GM12878 (cell line): Measurements from ENCODE around the gene PELI2. TPM values are rescaled to one million over a fixed set of nuclear protein-coding genes. Genes with fewer than 3 reads are reported as not detected.

Experiments used
- ATAC-seq: fragments of 200-7000 bp; cut with Tn5 transposase; 3 replicates; pipeline ENCODE4 v1.9.1; 2020; ENCODE audit warnings: mild to moderate bottlenecking, moderate library complexity
- BruUV-seq: library from RNA; stranded (reverse); fragments of 400-500 nt; replicated peaks from 2 replicates; lab custom pipeline; 2021; lab: Mats Ljungman, UMichigan
- CTCF ChIA-PET: fragments of 300-600 bp; sonication (Branson Sonifier 250); formaldehyde crosslinking; extraction: SDS; loops from one replicate; lab custom pipeline; 2021; ENCODE audit warnings: inconsistent platforms; lab: Yijun Ruan, JAX
- POLR2A ChIA-PET: fragments of 350-600 bp; formaldehyde crosslinking; extraction: SDS; loops from one replicate; lab custom pipeline; 2021; ENCODE audit warnings: inconsistent platforms; lab: Charles Lee
- RAD21 ChIA-PET: fragments of 300-600 bp; sonication (Branson Sonifier 250); formaldehyde crosslinking; loops from one replicate; lab custom pipeline; 2023; ENCODE audit warnings: antibody characterized with exemption; ENCODE audit not compliant: unreplicated experiment; lab: Charles Lee
- SMC1A ChIA-PET: fragments of 300-600 bp; sonication (Branson Sonifier 250); formaldehyde crosslinking; loops from one replicate; lab custom pipeline; 2023; ENCODE audit not compliant: unreplicated experiment, uncharacterized antibody; lab: Charles Lee
- DNase-seq: peaks from one replicate; pipeline ENCODE4 v3.0.0-alpha.2; 2011; ENCODE audit warnings: low read depth, low spot score
- FAIRE-seq: peaks from 3 replicates; lab custom pipeline; 2011; peaks lifted over from hg19 to GRCh38; lab: Jason Lieb, UNC
- H2AFZ ChIP-seq: 2 replicates; pipeline ENCODE4 v1.6.0; 2011; ENCODE audit warnings: low read depth, low read length, control low read depth; ENCODE audit not compliant: control insufficient read depth
- H3K27ac ChIP-seq: 2 replicates; pipeline ENCODE4 v1.5.1; 2011; ENCODE audit warnings: control low read depth; ENCODE audit not compliant: control insufficient read depth, insufficient read depth
- H3K27me3 ChIP-seq, 2 experiments: replicated peaks in 1 of 2; 2 replicates each; pipeline versions ENCODE4 v1.6.0 to v1.6.1; 2011; ENCODE audit warnings: low read length in 1 of 2; ENCODE audit not compliant: control insufficient read depth in 2 of 2, insufficient read depth in 2 of 2
- H3K36me3 ChIP-seq, 2 experiments: 2 replicates each; pipeline ENCODE4 v1.5.1; 2011; ENCODE audit warnings: low read length in 1 of 2; ENCODE audit not compliant: control insufficient read depth in 2 of 2, insufficient read depth in 2 of 2
- H3K4me1 ChIP-seq: 2 replicates; pipeline ENCODE4 v1.6.1; 2011; ENCODE audit warnings: mild to moderate bottlenecking, low read length, moderate library complexity, mixed read lengths; ENCODE audit not compliant: control insufficient read depth, insufficient read depth
- H3K4me2 ChIP-seq: 2 replicates; pipeline ENCODE4 v1.6.0; 2011; ENCODE audit warnings: control low read depth; ENCODE audit not compliant: control insufficient read depth, insufficient read depth
- H3K4me3 ChIP-seq: fragments of 200-600 bp; sonication (generic); 2 replicates; pipeline ENCODE4 v1.5.1; 2016
- H3K79me2 ChIP-seq: 2 replicates; pipeline ENCODE4 v1.6.0; 2011; ENCODE audit warnings: low read length; ENCODE audit not compliant: control insufficient read depth, insufficient read depth
- H3K9ac ChIP-seq: 2 replicates; pipeline ENCODE4 v1.8.0; 2011; ENCODE audit warnings: low read length, control low read depth, mixed read lengths; ENCODE audit not compliant: control insufficient read depth, insufficient read depth
- H3K9me3 ChIP-seq: replicated peaks from 3 replicates; pipeline ENCODE4 v1.5.1; 2011; ENCODE audit warnings: mild to moderate bottlenecking, low read length; ENCODE audit not compliant: control insufficient read depth, insufficient read depth
- H4K20me1 ChIP-seq: 2 replicates; pipeline ENCODE4 v1.6.0; 2011; ENCODE audit not compliant: control insufficient read depth, insufficient read depth
- BRCA1 ChIP-seq: IDR thresholded peaks from 2 replicates; pipeline ENCODE4 v1.6.1; 2011; ENCODE audit warnings: low read depth, low read length, improper control_type of control experiment
- CREB1 ChIP-seq: IDR thresholded peaks from 2 replicates; pipeline ENCODE4 v1.6.1; 2012; ENCODE audit warnings: low read depth, mild to moderate bottlenecking, inconsistent platforms
- FOS ChIP-seq: IDR thresholded peaks from 3 replicates; pipeline ENCODE4 v1.6.1; 2011; ENCODE audit warnings: borderline replicate concordance; ENCODE audit not compliant: insufficient read length; ENCODE audit errors: extremely low read depth
- KAT2A ChIP-seq: conservative IDR thresholded peaks from 2 replicates; pipeline ENCODE4 v1.6.1; 2011; ENCODE audit warnings: low read depth, low read length; ENCODE audit not compliant: control insufficient read depth
- MTA2 ChIP-seq: fragments of 450-650 bp; IDR thresholded peaks from 2 replicates; pipeline ENCODE4 v1.6.1; 2016; ENCODE audit warnings: low read depth, mild to moderate bottlenecking, moderate library complexity
- NR2C1 ChIP-seq: fragments of 450-650 bp; IDR thresholded peaks from 2 replicates; pipeline ENCODE4 v1.6.1; 2017; ENCODE audit warnings: antibody characterized with exemption, mild to moderate bottlenecking, moderate library complexity
- SPI1 ChIP-seq: IDR thresholded peaks from 2 replicates; pipeline ENCODE4 v1.6.1; 2011; ENCODE audit warnings: low read depth, mild to moderate bottlenecking, low read length, moderate library complexity, borderline replicate concordance; ENCODE audit not compliant: insufficient read depth
- SREBF2 ChIP-seq: IDR thresholded peaks from 2 replicates; pipeline ENCODE4 v1.6.1; 2012; ENCODE audit warnings: mild to moderate bottlenecking, low read length
- SRF ChIP-seq, 2 experiments: IDR thresholded peaks; 2 replicates each; pipeline ENCODE4 v1.6.1; 2011; ENCODE audit warnings: low read depth in 2 of 2, low read length in 2 of 2, mild to moderate bottlenecking in 1 of 2, moderate library complexity in 1 of 2
- SUZ12 ChIP-seq: fragments of 200-600 bp; sonication (generic); IDR thresholded peaks from one replicate; pipeline ENCODE4 v1.6.1; 2018; ENCODE audit warnings: antibody characterized with exemption, mild to moderate bottlenecking; ENCODE audit not compliant: unreplicated experiment
- USF1 ChIP-seq: IDR thresholded peaks from 2 replicates; pipeline ENCODE4 v1.6.1; 2011; ENCODE audit warnings: borderline replicate concordance, low read depth, mild to moderate bottlenecking, moderate library complexity, mixed read lengths, low read length; ENCODE audit not compliant: insufficient read depth; ENCODE audit errors: extremely low read length
- WRNIP1 ChIP-seq: IDR thresholded peaks from 2 replicates; pipeline ENCODE4 v1.6.1; 2011; ENCODE audit warnings: low read depth, low read length, improper control_type of control experiment, borderline replicate concordance
- ZZZ3 ChIP-seq: IDR thresholded peaks from 2 replicates; pipeline ENCODE4 v1.6.1; 2011; ENCODE audit warnings: low read depth; ENCODE audit not compliant: control insufficient read depth, insufficient read length
- WGBS: methylation state at CpG from one replicate; pipeline ENCODE4 v1.1.6; 2016; ENCODE audit warnings: low lambda C conversion rate; ENCODE audit not compliant: insufficient replicate concordance, insufficient coverage; ENCODE audit errors: missing lambda C conversion rate; 5-methylcytosine and 5-hydroxymethylcytosine counted together
- in situ Hi-C: fragments of 300-500 bp; cut with MboI; formaldehyde crosslinking; loops from 9 replicates; pipeline ENCODE4 v1.14.3; 2018; ENCODE audit warnings: mixed read lengths
- intact Hi-C: fragments of 100-400 bp; cut with micrococcal nuclease; formaldehyde crosslinking; loops from one replicate; pipeline ENCODE4 v1.14.2; 2022; ENCODE audit not compliant: unreplicated experiment
- polyA plus RNA-seq, 11 experiments: library from polyadenylated mRNA; depleted of rRNA in 4 of 11; unstranded in 6 of 11; stranded (reverse) in 5 of 11; fragments of >200 nt; fragmentation: Nextera tagmentation in 4 of 11; fragmentation: Illumina TruSeq in 1 of 11; extraction: Ambion mirVana in 4 of 11; extraction: Trizol in 1 of 11; gene quantifications; 1 replicate in 1 of 11; 2 replicates in 10 of 11; pipeline versions ENCODE4 v1.2.1 to v1.2.3, GENCODE V29; 2011 to 2016; ENCODE audit warnings: inconsistent platforms in 2 of 11, missing spikeins in 2 of 11, low read depth in 1 of 11
- total RNA-seq, 4 experiments: library from RNA; depleted of rRNA in 3 of 4; stranded (reverse); fragments of >200 nt in 3 of 4; fragmentation: Illumina TruSeq in 1 of 4; extraction: Trizol in 1 of 4; gene quantifications; 2 replicates each; pipeline versions ENCODE4 v1.2.1 to v1.2.3, GENCODE V29; 2013 to 2021
- TF ChIP-seq, protein P1 (sequence below): fragments of 150-350 bp; IDR thresholded peaks from 2 replicates; pipeline ENCODE4 v1.6.1; 2016; ENCODE audit warnings: low read depth, low read length

The PELI2 gene
- total and polyA plus RNA-seq, 10 of the 15 experiments (the other 5 are each of a cell fraction or from before 2014, with no cell fraction given), result under 0.01 to 0.10 (median 0.01) TPM; not detected in 3

DNA sequence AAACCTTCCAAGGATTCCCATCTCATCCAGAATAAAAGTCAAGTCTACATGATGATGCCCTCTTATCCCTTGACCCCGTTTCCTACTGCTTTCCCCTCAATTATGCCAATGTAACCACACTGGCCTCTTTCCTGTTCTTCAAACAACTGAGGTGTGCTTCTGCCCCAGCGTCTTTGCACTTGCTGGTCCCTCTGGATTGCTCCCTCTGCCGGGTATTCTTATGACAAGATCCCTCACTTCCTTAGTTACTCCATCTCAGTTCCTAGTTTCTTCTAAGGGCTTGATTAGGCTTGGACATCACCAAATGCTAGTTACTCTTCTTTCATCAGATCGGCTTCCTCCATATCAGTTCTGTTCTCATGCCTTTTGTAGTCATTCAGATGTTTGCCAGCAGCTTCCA lies 32.7 kb upstream of the PELI2 start (continued):
- no peak for TF ChIP-seq BRCA1
- no peak for TF ChIP-seq SUZ12
- TF ChIP-seq SRF (IDR thresholded peaks at IDR 0.05; ENCODE audit: low read depth in 2 of 2, low read length in 2 of 2), result no peak

GRCh38 chr14:56087671-56088471 lies 30.3 kb upstream of the PELI2 start:
- ATAC-seq, result no peak
- H3K4me3 ChIP-seq, result no peak overlapping the region
- H3K9ac ChIP-seq, result no peak overlapping the region
- H3K27ac ChIP-seq, result no peak overlapping the region
- intact Hi-C loops, result no loop called here
- in situ Hi-C loops, result no loop called here
- POLR2A ChIA-PET, result no interaction called here
- CTCF ChIA-PET, result interaction anchor here (1.5 kb wide), 1 partner anchor 356 kb away, joined by 3 read pairs; no protein-coding TSS in a partner anchor
- H3K79me2 ChIP-seq, result no peaks in the 10 kb centered on the region
- BruUV-seq, result no TSS peak
- H3K36me3 ChIP-seq, result no peaks in the 10 kb centered on the region
- no peaks in the 10 kb centered on the region for H3K9me3 ChIP-seq
- no peaks in the 10 kb centered on the region; a peak in 1 of 4 replicates for H3K27me3 ChIP-seq
- H4K20me1 ChIP-seq, result no peaks in the 10 kb centered on the region
- H3K4me1 ChIP-seq, result no peaks in the 10 kb centered on the region
- 29% methylated on average over 11 of the region's 11 CpGs for WGBS
- no peak overlapping the region for H2AFZ ChIP-seq
- no peak for DNase-seq
- FAIRE-seq, result no peak
- H3K4me2 ChIP-seq, result no peak overlapping the region
- SMC1A ChIA-PET, result no interaction called here
- RAD21 ChIA-PET, result no interaction called here
- TF ChIP-seq FOS (no peak), CREB1 (no peak), ZZZ3 (no peak), SPI1 (no peak), USF1 (no peak), WRNIP1 (no peak), SRF (IDR thresholded peaks at IDR 0.05; ENCODE audit: low read depth in 2 of 2, low read length in 2 of 2) (no peak), MTA2 (no peak), KAT2A (no peak), SREBF2 (no peak), NR2C1 (no peak)
- TF ChIP-seq, protein P1, sequence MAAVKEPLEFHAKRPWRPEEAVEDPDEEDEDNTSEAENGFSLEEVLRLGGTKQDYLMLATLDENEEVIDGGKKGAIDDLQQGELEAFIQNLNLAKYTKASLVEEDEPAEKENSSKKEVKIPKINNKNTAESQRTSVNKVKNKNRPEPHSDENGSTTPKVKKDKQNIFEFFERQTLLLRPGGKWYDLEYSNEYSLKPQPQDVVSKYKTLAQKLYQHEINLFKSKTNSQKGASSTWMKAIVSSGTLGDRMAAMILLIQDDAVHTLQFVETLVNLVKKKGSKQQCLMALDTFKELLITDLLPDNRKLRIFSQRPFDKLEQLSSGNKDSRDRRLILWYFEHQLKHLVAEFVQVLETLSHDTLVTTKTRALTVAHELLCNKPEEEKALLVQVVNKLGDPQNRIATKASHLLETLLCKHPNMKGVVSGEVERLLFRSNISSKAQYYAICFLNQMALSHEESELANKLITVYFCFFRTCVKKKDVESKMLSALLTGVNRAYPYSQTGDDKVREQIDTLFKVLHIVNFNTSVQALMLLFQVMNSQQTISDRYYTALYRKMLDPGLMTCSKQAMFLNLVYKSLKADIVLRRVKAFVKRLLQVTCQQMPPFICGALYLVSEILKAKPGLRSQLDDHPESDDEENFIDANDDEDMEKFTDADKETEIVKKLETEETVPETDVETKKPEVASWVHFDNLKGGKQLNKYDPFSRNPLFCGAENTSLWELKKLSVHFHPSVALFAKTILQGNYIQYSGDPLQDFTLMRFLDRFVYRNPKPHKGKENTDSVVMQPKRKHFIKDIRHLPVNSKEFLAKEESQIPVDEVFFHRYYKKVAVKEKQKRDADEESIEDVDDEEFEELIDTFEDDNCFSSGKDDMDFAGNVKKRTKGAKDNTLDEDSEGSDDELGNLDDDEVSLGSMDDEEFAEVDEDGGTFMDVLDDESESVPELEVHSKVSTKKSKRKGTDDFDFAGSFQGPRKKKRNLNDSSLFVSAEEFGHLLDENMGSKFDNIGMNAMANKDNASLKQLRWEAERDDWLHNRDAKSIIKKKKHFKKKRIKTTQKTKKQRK, result no peak
